ENCODE data around the gene PLCE1. TPM values are rescaled to one million over a fixed set of nuclear protein-coding genes. Genes with fewer than 3 reads are reported as not detected.

Gene PLCE1
- total RNA-seq, 1 donor from 2014 or later = 0.49 TPM

- Mint-ChIP-seq H3K9me3 (ENCODE audit: unreplicated experiment) (no peaks in the 10 kb centered on the region), H3K27me3 (ENCODE audit: unreplicated experiment) (peaks cover 2% of the 10 kb centered on the region), H3K36me3 (ENCODE audit: low read depth, unreplicated experiment) (no peaks in the 10 kb centered on the region), H3K4me1 (ENCODE audit: unreplicated experiment) (peaks cover 4% of the 10 kb centered on the region), H3K4me3 (ENCODE audit: unreplicated experiment) (no peak overlapping the region), H3K27ac (ENCODE audit: unreplicated experiment) (no peak overlapping the region)
- TF ChIP-seq CTCF (IDR thresholded peaks at IDR 0.05; ENCODE audit: unreplicated experiment) = no peak
- DNase-seq (ENCODE audit: low spot score) = no peak
Observed at GRCh38 chr10:94002156-94002555, 8.4 kb downstream of the PLCE1 start.

GRCh38 chr10:94003488-94003887 is 9.8 kb downstream of the PLCE1 start:
- Mint-ChIP-seq H3K4me1 (ENCODE audit: unreplicated experiment) (peaks cover 4% of the 10 kb centered on the region), H3K4me3 (ENCODE audit: unreplicated experiment) (no peak overlapping the region), H3K36me3 (ENCODE audit: low read depth, unreplicated experiment) (no peaks in the 10 kb centered on the region), H3K27me3 (ENCODE audit: unreplicated experiment) (peaks cover 2% of the 10 kb centered on the region), H3K27ac (ENCODE audit: unreplicated experiment) (no peak overlapping the region), H3K9me3 (ENCODE audit: unreplicated experiment) (no peaks in the 10 kb centered on the region)
- no peak for DNase-seq (ENCODE audit: low spot score)
- no peak for TF ChIP-seq CTCF (IDR thresholded peaks at IDR 0.05; ENCODE audit: unreplicated experiment)

- TF ChIP-seq CTCF (IDR thresholded peaks at IDR 0.05; ENCODE audit: unreplicated experiment) = no peak
- H3K4me3 Mint-ChIP-seq (ENCODE audit: unreplicated experiment) = no peak overlapping the region
- DNase-seq (ENCODE audit: low spot score) = no peak
- peaks cover 2% of the 10 kb centered on the region for H3K27me3 Mint-ChIP-seq (ENCODE audit: unreplicated experiment)
- no peaks in the 10 kb centered on the region for H3K9me3 Mint-ChIP-seq (ENCODE audit: unreplicated experiment)
- H3K36me3 Mint-ChIP-seq (ENCODE audit: low read depth, unreplicated experiment) = no peaks in the 10 kb centered on the region
- H3K4me1 Mint-ChIP-seq (ENCODE audit: unreplicated experiment) = peaks cover 4% of the 10 kb centered on the region
- H3K27ac Mint-ChIP-seq (ENCODE audit: unreplicated experiment) = no peak overlapping the region
Observed at GRCh38 chr10:94005050-94005449, 11.3 kb downstream of the PLCE1 start.

GRCh38 chr10:94006591-94007550 is 13.1 kb downstream of the PLCE1 start:
- Mint-ChIP-seq H3K4me1 (ENCODE audit: unreplicated experiment) (peaks cover 4% of the 10 kb centered on the region), H3K9me3 (ENCODE audit: unreplicated experiment) (peaks cover 8% of the 10 kb centered on the region), H3K27ac (ENCODE audit: unreplicated experiment) (no peak overlapping the region), H3K36me3 (ENCODE audit: low read depth, unreplicated experiment) (no peaks in the 10 kb centered on the region), H3K27me3 (ENCODE audit: unreplicated experiment) (peaks cover 2% of the 10 kb centered on the region), H3K4me3 (ENCODE audit: unreplicated experiment) (no peak overlapping the region)
- no peak for DNase-seq (ENCODE audit: low spot score)
- TF ChIP-seq CTCF (IDR thresholded peaks at IDR 0.05; ENCODE audit: unreplicated experiment) = no peak

- Mint-ChIP-seq H3K4me1 (ENCODE audit: unreplicated experiment) (peaks cover 4% of the 10 kb centered on the region), H3K9me3 (ENCODE audit: unreplicated experiment) (peaks cover 8% of the 10 kb centered on the region), H3K27ac (ENCODE audit: unreplicated experiment) (no peak overlapping the region), H3K36me3 (ENCODE audit: low read depth, unreplicated experiment) (no peaks in the 10 kb centered on the region), H3K27me3 (ENCODE audit: unreplicated experiment) (peaks cover 2% of the 10 kb centered on the region), H3K4me3 (ENCODE audit: unreplicated experiment) (no peak overlapping the region)
- no peak for DNase-seq (ENCODE audit: low spot score)
- no peak for TF ChIP-seq CTCF (IDR thresholded peaks at IDR 0.05; ENCODE audit: unreplicated experiment)
Observed at GRCh38 chr10:94008526-94008925, 14.8 kb downstream of the PLCE1 start.

Measured in endothelial cell (in vitro differentiated cells).